Uterus (tissue), 2 donors: ENCODE data around the gene TSC2.

Experiments
- POLR2A ChIP-seq, 2 donors: fragments of 450-650 bp; IDR thresholded peaks; one replicate each; pipeline ENCODE4 v1.6.1; 2016; ENCODE audit warnings: antibody characterized with exemption in 2 of 2, mild to moderate bottlenecking in 1 of 2, moderate library complexity in 1 of 2
- TF ChIP-seq, protein P1 (sequence below), 4 experiments: fragments of 200-600 bp in 2 of 4; fragments of 450-650 bp in 2 of 4; sonication (generic) in 2 of 4; IDR thresholded peaks; one replicate each; pipeline ENCODE4 v1.5.1; 2016 to 2019; ENCODE audit warnings: antibody characterized with exemption in 4 of 4, mild to moderate bottlenecking in 2 of 4, moderate library complexity in 1 of 4

DNA sequence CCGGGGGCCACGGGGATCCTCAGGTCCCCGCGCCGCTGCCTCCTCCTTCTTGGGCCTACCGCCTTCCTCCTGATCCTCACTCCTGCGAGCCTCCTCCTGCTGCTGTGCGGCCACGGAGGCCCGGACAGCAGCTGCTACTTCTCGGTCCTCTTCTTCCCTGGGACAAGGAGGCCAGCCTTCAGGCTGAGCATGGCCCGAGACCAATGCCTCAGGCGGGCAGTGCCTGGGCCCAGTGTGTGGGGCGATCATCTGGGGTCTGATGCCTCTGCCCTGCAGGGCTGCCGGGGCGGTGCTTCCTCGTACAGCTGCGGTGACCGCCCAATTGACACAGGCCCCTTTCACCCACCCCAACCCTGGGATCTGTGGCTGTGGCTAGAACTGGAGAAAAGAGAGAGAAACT lies 46.8 kb upstream of the TSC2 start:
- TF ChIP-seq, protein P1, sequence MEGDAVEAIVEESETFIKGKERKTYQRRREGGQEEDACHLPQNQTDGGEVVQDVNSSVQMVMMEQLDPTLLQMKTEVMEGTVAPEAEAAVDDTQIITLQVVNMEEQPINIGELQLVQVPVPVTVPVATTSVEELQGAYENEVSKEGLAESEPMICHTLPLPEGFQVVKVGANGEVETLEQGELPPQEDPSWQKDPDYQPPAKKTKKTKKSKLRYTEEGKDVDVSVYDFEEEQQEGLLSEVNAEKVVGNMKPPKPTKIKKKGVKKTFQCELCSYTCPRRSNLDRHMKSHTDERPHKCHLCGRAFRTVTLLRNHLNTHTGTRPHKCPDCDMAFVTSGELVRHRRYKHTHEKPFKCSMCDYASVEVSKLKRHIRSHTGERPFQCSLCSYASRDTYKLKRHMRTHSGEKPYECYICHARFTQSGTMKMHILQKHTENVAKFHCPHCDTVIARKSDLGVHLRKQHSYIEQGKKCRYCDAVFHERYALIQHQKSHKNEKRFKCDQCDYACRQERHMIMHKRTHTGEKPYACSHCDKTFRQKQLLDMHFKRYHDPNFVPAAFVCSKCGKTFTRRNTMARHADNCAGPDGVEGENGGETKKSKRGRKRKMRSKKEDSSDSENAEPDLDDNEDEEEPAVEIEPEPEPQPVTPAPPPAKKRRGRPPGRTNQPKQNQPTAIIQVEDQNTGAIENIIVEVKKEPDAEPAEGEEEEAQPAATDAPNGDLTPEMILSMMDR (IDR thresholded peaks at IDR 0.05), result no peak
- no peak for TF ChIP-seq POLR2A (IDR thresholded peaks at IDR 0.05)
